Sigmoid colon (tissue), 7 donors: Measurements from ENCODE around the gene CAMTA1. TPM values are rescaled to one million over a fixed set of nuclear protein-coding genes. Genes with fewer than 3 reads are reported as not detected.

ENCODE experiments used
- DNase-seq: peaks from one replicate; pipeline ENCODE4 v3.0.0-alpha.2; 2019
- H3K27ac ChIP-seq, 4 donors: fragments of 200-600 bp; sonication (generic); one replicate each; pipeline ENCODE4 v1.5.1; 2016 to 2019; ENCODE audit warnings: mild to moderate bottlenecking in 1 of 4
- H3K27me3 ChIP-seq, 3 donors: fragments of 200-600 bp; sonication (generic); one replicate each; pipeline ENCODE4 v1.5.1; 2019; ENCODE audit warnings: mild to moderate bottlenecking in 1 of 3
- H3K36me3 ChIP-seq, 4 donors: fragments of 200-600 bp; sonication (generic); one replicate each; pipeline ENCODE4 v1.5.1; 2016 to 2019
- H3K4me1 ChIP-seq, 4 donors: fragments of 200-600 bp; sonication (generic); one replicate each; pipeline ENCODE4 v1.5.1; 2017 to 2019
- H3K4me3 ChIP-seq, 4 donors: fragments of 200-600 bp; sonication (generic); one replicate each; pipeline ENCODE4 v1.5.1; 2017 to 2019; ENCODE audit warnings: mild to moderate bottlenecking in 2 of 4, moderate library complexity in 1 of 4
- H3K9me3 ChIP-seq, 4 donors: fragments of 200-600 bp in 3 of 4; sonication (generic) in 3 of 4; one replicate each; pipeline versions ENCODE4 v1.5.1 to v1.6.1; 2013 to 2019
- CTCF ChIP-seq, 4 experiments: fragments of 450-650 bp in 3 of 4; fragments of 200-600 bp in 1 of 4; IDR thresholded peaks; one replicate each; pipeline ENCODE4 v1.5.1; 2016 to 2019; ENCODE audit warnings: antibody characterized with exemption in 4 of 4, mild to moderate bottlenecking in 3 of 4, moderate library complexity in 2 of 4
- EP300 ChIP-seq, 4 donors: sonication (generic); formaldehyde crosslinking; IDR thresholded peaks; one replicate each; pipeline ENCODE4 v1.6.1; 2017; ENCODE audit warnings: antibody characterized with exemption in 4 of 4
- POLR2A ChIP-seq, 2 donors: fragments of 450-650 bp; IDR thresholded peaks; one replicate each; pipeline ENCODE4 v1.6.1; 2016; ENCODE audit warnings: antibody characterized with exemption in 2 of 2, mild to moderate bottlenecking in 2 of 2, moderate library complexity in 2 of 2
- POLR2AphosphoS5 ChIP-seq, 4 donors: sonication (generic); formaldehyde crosslinking; IDR thresholded peaks; one replicate each; pipeline ENCODE4 v1.6.1; 2017; ENCODE audit warnings: antibody characterized with exemption in 4 of 4
- WGBS, 2 donors: extraction: QIAGEN DNeasy Blood & Tissue Kit; methylation state at CpG; one replicate each; pipeline ENCODE4 v1.1.7; 2013; 5-methylcytosine and 5-hydroxymethylcytosine counted together
- intact Hi-C: fragments of 100-400 bp; cut with DNase I; formaldehyde crosslinking; loops from one replicate; pipeline ENCODE4 v1.15.1; 2023
- polyA plus RNA-seq, 3 donors: library from polyadenylated mRNA; stranded (reverse); fragments of 200-250 nt; gene quantifications; one replicate each; pipeline ENCODE4 v1.2.3, GENCODE V29; 2013
- total RNA-seq, 4 donors: library from RNA; depleted of rRNA; stranded (reverse); fragments of >200 nt; gene quantifications; one replicate each; pipeline ENCODE4 v1.1.0, GENCODE V29; 2016
- donor health status: healthy with polysubstance abuse.
- donor health status: Bipolar disorder and iron deficiency.
- donor health status: healthy.

Gene CAMTA1
- total and polyA plus RNA-seq, 7 donors: 97.9 to 196 (median 177) TPM

GRCh38 chr1:6871300-6871972, 86.2 kb downstream of the CAMTA1 start:
- 87 to 90% methylated on average over 3 of the region's 3 CpGs for WGBS, 2 donors
- Histone ChIP-seq H3K27ac (no peak overlapping the region), H3K4me1 (peaks cover 0 to 28% (median 18%) of the 10 kb centered on the region in 4 donors), H3K27me3 (no peaks in the 10 kb centered on the region), H3K9me3 (no peaks in the 10 kb centered on the region), H3K4me3 (no peak overlapping the region), H3K36me3 (peaks cover 0 to 16% (median 2%) of the 10 kb centered on the region in 4 donors)
- TF ChIP-seq POLR2AphosphoS5 (IDR thresholded peaks at IDR 0.05) (no peak), POLR2A (IDR thresholded peaks at IDR 0.05) (no peak), CTCF (IDR thresholded peaks at IDR 0.05) (no peak), EP300 (IDR thresholded peaks at IDR 0.05) (no peak)
- intact Hi-C loops: no loop called here
- DNase-seq: no peak

GRCh38 chr1:6872573-6873261, 87.5 kb downstream of the CAMTA1 start:
- H3K27me3 ChIP-seq: no peaks in the 10 kb centered on the region
- no peak for TF ChIP-seq CTCF (IDR thresholded peaks at IDR 0.05)
- no peak for TF ChIP-seq POLR2A (IDR thresholded peaks at IDR 0.05)
- TF ChIP-seq POLR2AphosphoS5 (IDR thresholded peaks at IDR 0.05): no peak
- TF ChIP-seq EP300 (IDR thresholded peaks at IDR 0.05): no peak
- H3K36me3 ChIP-seq: peaks cover 0 to 16% (median 2%) of the 10 kb centered on the region in 4 donors
- 83 to 86% methylated on average over 5 of the region's 5 CpGs for WGBS, 2 donors
- peaks cover 0 to 28% (median 18%) of the 10 kb centered on the region in 4 donors for H3K4me1 ChIP-seq
- H3K9me3 ChIP-seq: no peaks in the 10 kb centered on the region
- DNase-seq: no peak
- H3K4me3 ChIP-seq: no peak overlapping the region
- no peak overlapping the region for H3K27ac ChIP-seq
- intact Hi-C loops: no loop called here

GRCh38 chr1:6873298-6874015, 88.2 kb downstream of the CAMTA1 start:
- no peaks in the 10 kb centered on the region for H3K9me3 ChIP-seq
- no peak for TF ChIP-seq POLR2AphosphoS5 (IDR thresholded peaks at IDR 0.05)
- no peak for TF ChIP-seq POLR2A (IDR thresholded peaks at IDR 0.05)
- TF ChIP-seq EP300 (IDR thresholded peaks at IDR 0.05): no peak
- TF ChIP-seq CTCF (IDR thresholded peaks at IDR 0.05): no peak
- no peak for DNase-seq
- no peak overlapping the region for H3K4me3 ChIP-seq
- peaks cover 0 to 16% (median 2%) of the 10 kb centered on the region in 4 donors for H3K36me3 ChIP-seq
- H3K27me3 ChIP-seq: no peaks in the 10 kb centered on the region
- intact Hi-C loops: no loop called here
- H3K27ac ChIP-seq: no peak overlapping the region
- H3K4me1 ChIP-seq: peaks cover 0 to 25% (median 16%) of the 10 kb centered on the region in 4 donors
- 92 to 95% methylated on average over 4 of the region's 4 CpGs for WGBS, 2 donors

GRCh38 chr1:6874298-6874697, 89.0 kb downstream of the CAMTA1 start:
- TF ChIP-seq CTCF (IDR thresholded peaks at IDR 0.05) (no peak), EP300 (IDR thresholded peaks at IDR 0.05) (no peak), POLR2AphosphoS5 (IDR thresholded peaks at IDR 0.05) (no peak), POLR2A (IDR thresholded peaks at IDR 0.05) (no peak)
- H3K27ac ChIP-seq: no peak overlapping the region

More at GRCh38 chr1:6874298-6874697, 89.0 kb downstream of the CAMTA1 start:
- intact Hi-C loops: no loop called here
- no peaks in the 10 kb centered on the region for H3K9me3 ChIP-seq
- peaks cover 0 to 16% (median 8%) of the 10 kb centered on the region in 4 donors for H3K4me1 ChIP-seq
- peaks cover 0 to 16% (median 2%) of the 10 kb centered on the region in 4 donors for H3K36me3 ChIP-seq
- no peak overlapping the region for H3K4me3 ChIP-seq
- no peak for DNase-seq
- no peaks in the 10 kb centered on the region for H3K27me3 ChIP-seq
- WGBS, 2 donors: 96 to 98% methylated on average over 4 of the region's 4 CpGs
